ENCODE data around the gene PRR11.
"Not testable (repeated sequence)": the region's sequence is repeated elsewhere in the genome, so short reads cannot be mapped to it uniquely, and the experiment has no call there.

The PRR11 gene

DNA sequence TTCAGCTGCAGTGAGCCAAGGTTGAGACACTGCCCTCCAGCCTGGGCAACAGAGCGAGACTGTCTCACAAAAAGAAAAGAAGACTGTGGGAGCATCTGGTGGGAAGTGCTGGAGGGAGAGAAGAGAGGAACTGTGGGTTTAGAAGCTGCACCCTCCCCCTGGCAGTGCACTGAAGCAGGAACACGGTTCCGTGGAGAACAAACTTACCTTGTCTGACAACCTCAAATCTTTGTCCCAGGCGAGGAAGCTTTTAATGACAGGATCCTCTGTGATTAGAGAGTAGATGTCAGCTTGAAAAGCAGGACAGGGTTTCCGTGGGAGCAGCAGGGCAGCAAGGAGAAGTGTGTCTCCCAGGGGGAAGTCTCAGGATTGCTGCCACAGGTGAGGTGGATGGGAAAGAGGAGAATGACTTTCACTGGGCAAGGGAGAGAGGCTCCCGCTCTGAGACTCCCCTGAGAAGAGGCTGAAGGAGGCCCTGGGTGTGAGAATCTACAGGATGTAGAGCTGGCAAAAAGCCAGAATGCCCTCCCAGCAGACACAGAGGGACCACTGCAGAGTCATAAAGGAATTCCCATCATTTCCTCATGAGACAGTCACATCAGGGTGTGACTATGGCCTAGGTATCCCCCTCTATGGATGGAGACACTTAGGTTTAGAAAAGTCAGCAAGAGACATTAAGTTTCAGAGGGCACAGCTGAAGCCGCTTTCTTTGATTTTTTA is 22.9 kb downstream of the PRR11 start:
- no peak for DNase-seq (ENCODE audit: low read depth, low spot score)
- TF ChIP-seq, protein P1, sequence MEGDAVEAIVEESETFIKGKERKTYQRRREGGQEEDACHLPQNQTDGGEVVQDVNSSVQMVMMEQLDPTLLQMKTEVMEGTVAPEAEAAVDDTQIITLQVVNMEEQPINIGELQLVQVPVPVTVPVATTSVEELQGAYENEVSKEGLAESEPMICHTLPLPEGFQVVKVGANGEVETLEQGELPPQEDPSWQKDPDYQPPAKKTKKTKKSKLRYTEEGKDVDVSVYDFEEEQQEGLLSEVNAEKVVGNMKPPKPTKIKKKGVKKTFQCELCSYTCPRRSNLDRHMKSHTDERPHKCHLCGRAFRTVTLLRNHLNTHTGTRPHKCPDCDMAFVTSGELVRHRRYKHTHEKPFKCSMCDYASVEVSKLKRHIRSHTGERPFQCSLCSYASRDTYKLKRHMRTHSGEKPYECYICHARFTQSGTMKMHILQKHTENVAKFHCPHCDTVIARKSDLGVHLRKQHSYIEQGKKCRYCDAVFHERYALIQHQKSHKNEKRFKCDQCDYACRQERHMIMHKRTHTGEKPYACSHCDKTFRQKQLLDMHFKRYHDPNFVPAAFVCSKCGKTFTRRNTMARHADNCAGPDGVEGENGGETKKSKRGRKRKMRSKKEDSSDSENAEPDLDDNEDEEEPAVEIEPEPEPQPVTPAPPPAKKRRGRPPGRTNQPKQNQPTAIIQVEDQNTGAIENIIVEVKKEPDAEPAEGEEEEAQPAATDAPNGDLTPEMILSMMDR (IDR thresholded peaks at IDR 0.05; ENCODE audit: low read depth, low read length), result no peak
- H3K4me3 ChIP-seq (ENCODE audit: low read depth, low read length), result no peak overlapping the region
- in situ Hi-C loops (cut with HindIII; ENCODE audit: low sequenced_read_pairs), result no loop called here

- in situ Hi-C loops (cut with HindIII; ENCODE audit: low sequenced_read_pairs); DNase-seq (ENCODE audit: low read depth, low spot score); H3K4me3 ChIP-seq (ENCODE audit: low read depth, low read length): not testable (repeated sequence)
Observed at GRCh38 chr17:59179601-59180000, 24.1 kb downstream of the PRR11 start.

- no peak for DNase-seq (ENCODE audit: low read depth, low spot score)
- in situ Hi-C loops (cut with HindIII; ENCODE audit: low sequenced_read_pairs), result no loop called here
- no peak overlapping the region for H3K4me3 ChIP-seq (ENCODE audit: low read depth, low read length)
- TF ChIP-seq, protein P1 (IDR thresholded peaks at IDR 0.05; ENCODE audit: low read depth, low read length), result no peak
Observed at GRCh38 chr17:59180626-59181025, 25.1 kb downstream of the PRR11 start.

GRCh38 chr17:59181481-59181880 is 25.9 kb downstream of the PRR11 start:
- in situ Hi-C loops (cut with HindIII; ENCODE audit: low sequenced_read_pairs), result no loop called here
- no peak overlapping the region for H3K4me3 ChIP-seq (ENCODE audit: low read depth, low read length)
- no peak for DNase-seq (ENCODE audit: low read depth, low spot score)
- TF ChIP-seq, protein P1 (IDR thresholded peaks at IDR 0.05; ENCODE audit: low read depth, low read length), result no peak

DNA sequence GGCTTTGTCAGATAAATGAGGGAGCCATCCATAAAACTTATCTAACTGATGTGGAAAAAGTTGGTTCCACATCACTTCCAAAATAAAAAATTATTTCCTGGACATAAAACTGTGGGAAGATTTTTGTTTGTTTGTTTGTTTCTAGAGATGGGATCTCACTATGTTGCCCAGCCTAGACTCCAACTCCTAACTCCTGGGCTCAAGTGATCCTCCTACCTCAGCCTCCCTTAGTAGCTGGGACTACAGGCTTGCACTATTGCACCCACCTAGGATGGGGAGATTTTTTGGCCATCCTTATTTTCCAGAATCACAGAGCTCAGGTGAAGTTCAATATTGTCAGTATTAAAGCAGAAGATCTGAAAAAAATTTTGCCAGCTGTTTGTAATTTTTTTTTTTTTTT is 30.5 kb downstream of the PRR11 start:
- in situ Hi-C loops (cut with HindIII; ENCODE audit: low sequenced_read_pairs), result no loop called here
- TF ChIP-seq, protein P1 (IDR thresholded peaks at IDR 0.05; ENCODE audit: low read depth, low read length), result no peak
- no peak for DNase-seq (ENCODE audit: low read depth, low spot score)
- H3K4me3 ChIP-seq (ENCODE audit: low read depth, low read length), result no peak overlapping the region

GRCh38 chr17:59186850-59187249 is 31.3 kb downstream of the PRR11 start:
- no peak for DNase-seq (ENCODE audit: low read depth, low spot score)
- TF ChIP-seq, protein P1 (IDR thresholded peaks at IDR 0.05; ENCODE audit: low read depth, low read length), result no peak
- in situ Hi-C loops (cut with HindIII; ENCODE audit: low sequenced_read_pairs), result no loop called here

GRCh38 chr17:59190806-59191205 is 35.3 kb downstream of the PRR11 start:
- H3K4me3 ChIP-seq (ENCODE audit: low read depth, low read length), result no peak overlapping the region
- in situ Hi-C loops (cut with HindIII; ENCODE audit: low sequenced_read_pairs), result no loop called here
- TF ChIP-seq, protein P1 (IDR thresholded peaks at IDR 0.05; ENCODE audit: low read depth, low read length), result no peak
- no peak for DNase-seq (ENCODE audit: low read depth, low spot score)

More at GRCh38 chr17:59186850-59187249, 31.3 kb downstream of the PRR11 start:
- H3K4me3 ChIP-seq (ENCODE audit: low read depth, low read length), result no peak overlapping the region

All from astrocyte of the spinal cord (primary cell).